Endothelial cell of umbilical vein (primary cell): Measurements from ENCODE around the gene LMF1.

Experiments used
- EZH2 ChIP-seq: IDR thresholded peaks from 2 replicates; pipeline ENCODE4 v1.6.1; 2012; ENCODE audit warnings: borderline replicate concordance, low read depth, mild to moderate bottlenecking, moderate library complexity, low read length, inconsistent platforms; ENCODE audit not compliant: severe bottlenecking
- FOS ChIP-seq: IDR thresholded peaks from 2 replicates; pipeline ENCODE4 v1.6.1; 2011; ENCODE audit warnings: mild to moderate bottlenecking, low read length, moderate library complexity, borderline replicate concordance; ENCODE audit not compliant: insufficient read depth
- GATA2 ChIP-seq: IDR thresholded peaks from 2 replicates; pipeline ENCODE4 v1.7.0; 2011; ENCODE audit warnings: low read depth, mild to moderate bottlenecking, moderate library complexity, mixed read lengths, low read length; ENCODE audit not compliant: insufficient read length, insufficient read depth
- JUN ChIP-seq: IDR thresholded peaks from 2 replicates; pipeline ENCODE4 v1.6.1; 2011; ENCODE audit warnings: borderline replicate concordance, low read depth; ENCODE audit not compliant: insufficient read length, insufficient read depth
- MAX ChIP-seq: IDR thresholded peaks from 2 replicates; pipeline ENCODE4 v1.6.1; 2011; ENCODE audit not compliant: insufficient read depth, insufficient read length
- MYC ChIP-seq: IDR thresholded peaks from one replicate; pipeline ENCODE4 v1.6.1; 2011; ENCODE audit warnings: mild to moderate bottlenecking, low read depth, low read length
- POLR2A ChIP-seq: IDR thresholded peaks from 2 replicates; pipeline ENCODE4 v1.6.1; 2012; ENCODE audit warnings: low read depth, mild to moderate bottlenecking, control low read depth, low read length
- POLR2AphosphoS5 ChIP-seq: IDR thresholded peaks from 2 replicates; pipeline ENCODE4 v1.6.1; 2012; ENCODE audit warnings: low read depth, mild to moderate bottlenecking, control low read depth, low read length, moderate library complexity; ENCODE audit not compliant: insufficient read depth
- TF ChIP-seq, protein P1 (sequence below), 2 donors: IDR thresholded peaks; 1 replicate in 1 of 2; 2 replicates in 1 of 2; pipeline ENCODE4 v1.5.1; 2011; ENCODE audit warnings: low read length in 2 of 2, mild to moderate bottlenecking in 2 of 2, moderate library complexity in 2 of 2, control low read depth in 1 of 2, inconsistent platforms in 1 of 2, low read depth in 1 of 2; ENCODE audit not compliant: insufficient read depth in 1 of 2; ENCODE audit errors: extremely low read depth in 1 of 2

DNA sequence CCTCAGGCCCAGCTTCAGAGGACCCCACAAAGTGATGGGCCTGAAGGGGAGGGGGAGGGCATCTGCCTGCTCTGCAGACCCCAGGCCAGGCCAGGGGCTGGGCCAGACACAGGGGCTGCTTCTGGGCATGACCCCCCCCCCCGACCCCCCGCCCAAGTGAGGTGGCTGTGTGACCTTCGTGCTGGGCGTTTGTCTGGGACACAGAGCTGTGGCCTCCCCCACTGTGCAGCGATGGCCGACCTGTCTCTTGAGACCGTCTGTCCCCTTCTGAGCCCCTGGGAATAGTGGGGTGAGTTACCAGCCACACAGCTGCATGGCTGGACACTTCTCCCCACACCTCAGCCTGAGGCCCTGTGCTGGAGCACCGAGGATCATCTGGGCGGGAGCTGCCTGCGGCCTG lies 135.4 kb downstream of the LMF1 start:
- no peak for TF ChIP-seq EZH2
- no peak for TF ChIP-seq POLR2AphosphoS5
- TF ChIP-seq, protein P1, sequence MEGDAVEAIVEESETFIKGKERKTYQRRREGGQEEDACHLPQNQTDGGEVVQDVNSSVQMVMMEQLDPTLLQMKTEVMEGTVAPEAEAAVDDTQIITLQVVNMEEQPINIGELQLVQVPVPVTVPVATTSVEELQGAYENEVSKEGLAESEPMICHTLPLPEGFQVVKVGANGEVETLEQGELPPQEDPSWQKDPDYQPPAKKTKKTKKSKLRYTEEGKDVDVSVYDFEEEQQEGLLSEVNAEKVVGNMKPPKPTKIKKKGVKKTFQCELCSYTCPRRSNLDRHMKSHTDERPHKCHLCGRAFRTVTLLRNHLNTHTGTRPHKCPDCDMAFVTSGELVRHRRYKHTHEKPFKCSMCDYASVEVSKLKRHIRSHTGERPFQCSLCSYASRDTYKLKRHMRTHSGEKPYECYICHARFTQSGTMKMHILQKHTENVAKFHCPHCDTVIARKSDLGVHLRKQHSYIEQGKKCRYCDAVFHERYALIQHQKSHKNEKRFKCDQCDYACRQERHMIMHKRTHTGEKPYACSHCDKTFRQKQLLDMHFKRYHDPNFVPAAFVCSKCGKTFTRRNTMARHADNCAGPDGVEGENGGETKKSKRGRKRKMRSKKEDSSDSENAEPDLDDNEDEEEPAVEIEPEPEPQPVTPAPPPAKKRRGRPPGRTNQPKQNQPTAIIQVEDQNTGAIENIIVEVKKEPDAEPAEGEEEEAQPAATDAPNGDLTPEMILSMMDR (IDR thresholded peaks at IDR 0.05; ENCODE audit: extremely low read depth in 1 of 2, insufficient read depth in 1 of 2, low read depth in 1 of 2, low read length in 2 of 2) = no peak
- no peak for TF ChIP-seq POLR2A
- TF ChIP-seq MYC = no peak
- TF ChIP-seq MAX = no peak
- TF ChIP-seq JUN = no peak
- no peak for TF ChIP-seq GATA2
- TF ChIP-seq FOS = no peak
